KMS-11 (cell line): ENCODE measurements around the gene NSUN2.

Experiments used
- H2AFZ ChIP-seq: fragments of 200-600 bp; sonication (generic); 2 replicates; pipeline ENCODE4 v1.6.1; 2016; ENCODE audit warnings: antibody characterized with exemption, mixed run types, low read depth
- H3K27ac ChIP-seq: fragments of 200-600 bp; sonication (generic); 2 replicates; pipeline ENCODE4 v1.6.1; 2016; ENCODE audit warnings: mild to moderate bottlenecking, mixed run types
- H3K27me3 ChIP-seq: fragments of 200-600 bp; sonication (generic); 2 replicates; pipeline ENCODE4 v1.6.1; 2017; ENCODE audit warnings: mild to moderate bottlenecking, low read depth, mixed run types, moderate library complexity; ENCODE audit not compliant: insufficient read depth
- H3K36me3 ChIP-seq: fragments of 200-600 bp; sonication (generic); 2 replicates; pipeline ENCODE4 v1.6.1; 2017; ENCODE audit warnings: mild to moderate bottlenecking, mixed run types; ENCODE audit not compliant: insufficient read depth
- H3K4me1 ChIP-seq: fragments of 200-600 bp; sonication (generic); 2 replicates; pipeline ENCODE4 v1.6.1; 2016; ENCODE audit warnings: mild to moderate bottlenecking, low read depth, mixed run types; ENCODE audit not compliant: poor library complexity, severe bottlenecking
- H3K4me2 ChIP-seq: fragments of 200-600 bp; sonication (generic); 2 replicates; pipeline ENCODE4 v1.7.0; 2016; ENCODE audit warnings: mild to moderate bottlenecking, mixed run types
- H3K4me3 ChIP-seq: fragments of 200-600 bp; sonication (generic); IDR thresholded peaks from 2 replicates; pipeline ENCODE4 v1.6.1; 2017; ENCODE audit warnings: low read depth, low read length, mixed read lengths; ENCODE audit not compliant: insufficient read depth
- H3K79me2 ChIP-seq: fragments of 200-600 bp; sonication (generic); 2 replicates; pipeline ENCODE4 v1.6.1; 2016; ENCODE audit warnings: low read depth, mixed run types; ENCODE audit not compliant: insufficient read depth
- H3K9ac ChIP-seq: fragments of 200-600 bp; sonication (generic); 2 replicates; pipeline ENCODE4 v1.6.1; 2016; ENCODE audit warnings: mild to moderate bottlenecking, mixed run types
- H4K20me1 ChIP-seq: fragments of 200-600 bp; sonication (generic); 2 replicates; pipeline ENCODE4 v1.6.1; 2016; ENCODE audit warnings: mild to moderate bottlenecking, mixed run types; ENCODE audit not compliant: insufficient read depth
- CTCF ChIP-seq: fragments of 200-600 bp; sonication (generic); conservative IDR thresholded peaks from 2 replicates; pipeline ENCODE4 v1.6.1; 2017; ENCODE audit warnings: low read depth, mild to moderate bottlenecking, antibody characterized with exemption, low read length, moderate library complexity, mixed read lengths

Gene NSUN2

GRCh38 chr5:6678385-6678784, 45.5 kb upstream of the NSUN2 start:
- Histone ChIP-seq H3K27ac (no peak overlapping the region), H3K79me2 (no peaks in the 10 kb centered on the region), H2AFZ (no peak overlapping the region), H3K4me3 (no peak overlapping the region), H3K4me1 (no peaks in the 10 kb centered on the region), H3K9ac (no peak overlapping the region), H3K36me3 (no peaks in the 10 kb centered on the region), H4K20me1 (no peaks in the 10 kb centered on the region), H3K4me2 (no peak overlapping the region), H3K27me3 (no peaks in the 10 kb centered on the region)
- TF ChIP-seq CTCF: no peak

- Histone ChIP-seq H4K20me1 (no peaks in the 10 kb centered on the region), H3K4me3 (no peak overlapping the region), H3K4me1 (no peaks in the 10 kb centered on the region), H2AFZ (no peak overlapping the region), H3K4me2 (no peak overlapping the region), H3K79me2 (no peaks in the 10 kb centered on the region), H3K36me3 (no peaks in the 10 kb centered on the region), H3K9ac (no peak overlapping the region), H3K27ac (no peak overlapping the region), H3K27me3 (no peaks in the 10 kb centered on the region)
- TF ChIP-seq CTCF: no peak
These were observed 43.9 kb upstream of the NSUN2 start for GRCh38 chr5:6676702-6677101.

GRCh38 chr5:6675784-6676491, 43.1 kb upstream of the NSUN2 start:
- H4K20me1 ChIP-seq: no peaks in the 10 kb centered on the region
- no peaks in the 10 kb centered on the region for H3K27me3 ChIP-seq
- H3K4me1 ChIP-seq: no peaks in the 10 kb centered on the region
- no peaks in the 10 kb centered on the region for H3K79me2 ChIP-seq
- TF ChIP-seq CTCF: no peak
- H2AFZ ChIP-seq: no peak overlapping the region
- H3K4me2 ChIP-seq: no peak overlapping the region
- no peak overlapping the region for H3K4me3 ChIP-seq
- H3K27ac ChIP-seq: no peak overlapping the region
- no peak overlapping the region for H3K9ac ChIP-seq
- H3K36me3 ChIP-seq: no peaks in the 10 kb centered on the region

GRCh38 chr5:6674886-6675285, 42.0 kb upstream of the NSUN2 start:
- no peaks in the 10 kb centered on the region for H4K20me1 ChIP-seq
- no peaks in the 10 kb centered on the region for H3K79me2 ChIP-seq
- H3K9ac ChIP-seq: no peak overlapping the region
- H3K4me3 ChIP-seq: no peak overlapping the region
- H3K4me2 ChIP-seq: no peak overlapping the region
- no peak overlapping the region for H3K27ac ChIP-seq
- TF ChIP-seq CTCF: no peak
- H3K36me3 ChIP-seq: no peaks in the 10 kb centered on the region
- H3K4me1 ChIP-seq: no peaks in the 10 kb centered on the region
- no peaks in the 10 kb centered on the region for H3K27me3 ChIP-seq
- H2AFZ ChIP-seq: no peak overlapping the region
